Vagina (tissue), 2 donors: ENCODE data around the gene JPH4.

Experiments used
- POLR2A ChIP-seq, 2 donors: fragments of 450-650 bp; IDR thresholded peaks; one replicate each; pipeline ENCODE4 v1.6.1; 2017; ENCODE audit warnings: antibody characterized with exemption in 2 of 2, mild to moderate bottlenecking in 2 of 2, moderate library complexity in 2 of 2
- TF ChIP-seq, protein P1 (sequence below), 3 experiments: fragments of 450-650 bp in 2 of 3; fragments of 200-600 bp in 1 of 3; sonication (generic) in 1 of 3; IDR thresholded peaks; one replicate each; pipeline ENCODE4 v1.5.1; 2017 to 2019; ENCODE audit warnings: antibody characterized with exemption in 3 of 3, mild to moderate bottlenecking in 2 of 3, moderate library complexity in 2 of 3

DNA sequence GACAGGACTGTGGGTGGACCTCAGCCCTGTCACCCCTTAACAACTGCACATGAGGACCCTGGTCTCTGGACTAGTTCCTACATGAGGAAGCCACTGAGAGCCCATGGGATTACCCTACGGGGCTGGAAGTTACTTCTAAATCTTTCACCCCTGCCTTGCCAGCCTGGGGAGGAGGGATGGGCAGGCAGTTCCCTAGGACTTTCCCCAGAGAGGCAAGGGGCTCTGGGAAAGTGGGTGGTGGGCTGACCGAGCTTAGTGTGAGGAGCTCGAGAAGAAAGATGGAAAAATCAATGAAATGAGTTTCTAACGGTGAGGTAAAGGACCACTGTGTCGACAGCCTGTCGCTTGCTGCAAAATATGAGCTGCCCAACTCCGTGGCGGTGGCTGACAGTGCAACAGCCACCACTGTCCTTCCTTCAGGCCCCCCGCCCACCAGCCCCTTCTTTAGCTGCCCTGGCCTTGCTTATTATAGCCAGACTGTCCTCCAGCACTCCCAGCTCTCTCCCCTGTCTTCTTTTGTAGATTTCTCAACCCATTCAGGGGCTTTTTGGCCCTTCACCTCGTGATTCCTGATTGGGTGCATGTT, 32.0 kb downstream of the JPH4 start:
- TF ChIP-seq, protein P1, sequence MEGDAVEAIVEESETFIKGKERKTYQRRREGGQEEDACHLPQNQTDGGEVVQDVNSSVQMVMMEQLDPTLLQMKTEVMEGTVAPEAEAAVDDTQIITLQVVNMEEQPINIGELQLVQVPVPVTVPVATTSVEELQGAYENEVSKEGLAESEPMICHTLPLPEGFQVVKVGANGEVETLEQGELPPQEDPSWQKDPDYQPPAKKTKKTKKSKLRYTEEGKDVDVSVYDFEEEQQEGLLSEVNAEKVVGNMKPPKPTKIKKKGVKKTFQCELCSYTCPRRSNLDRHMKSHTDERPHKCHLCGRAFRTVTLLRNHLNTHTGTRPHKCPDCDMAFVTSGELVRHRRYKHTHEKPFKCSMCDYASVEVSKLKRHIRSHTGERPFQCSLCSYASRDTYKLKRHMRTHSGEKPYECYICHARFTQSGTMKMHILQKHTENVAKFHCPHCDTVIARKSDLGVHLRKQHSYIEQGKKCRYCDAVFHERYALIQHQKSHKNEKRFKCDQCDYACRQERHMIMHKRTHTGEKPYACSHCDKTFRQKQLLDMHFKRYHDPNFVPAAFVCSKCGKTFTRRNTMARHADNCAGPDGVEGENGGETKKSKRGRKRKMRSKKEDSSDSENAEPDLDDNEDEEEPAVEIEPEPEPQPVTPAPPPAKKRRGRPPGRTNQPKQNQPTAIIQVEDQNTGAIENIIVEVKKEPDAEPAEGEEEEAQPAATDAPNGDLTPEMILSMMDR (IDR thresholded peaks at IDR 0.05), result no peak
- no peak for TF ChIP-seq POLR2A (IDR thresholded peaks at IDR 0.05)
